UCSD-AML1 (cell line): ENCODE measurements around the gene ORC3.
"Not testable (repeated sequence)": the region's sequence is repeated elsewhere in the genome, so short reads cannot be mapped to it uniquely, and the experiment has no call there.

Experiments
- DNase-seq: peaks from one replicate; lab custom pipeline; 2025; ENCODE audit not compliant: unreplicated experiment; lab: John Stamatoyannopoulos, UW

Gene ORC3

GRCh38 chr6:87658516-87658915 lies 68.6 kb downstream of the ORC3 start:
- DNase-seq, result no peak

- no peak for DNase-seq
Observed at GRCh38 chr6:87660226-87660911, 70.4 kb downstream of the ORC3 start.

DNA sequence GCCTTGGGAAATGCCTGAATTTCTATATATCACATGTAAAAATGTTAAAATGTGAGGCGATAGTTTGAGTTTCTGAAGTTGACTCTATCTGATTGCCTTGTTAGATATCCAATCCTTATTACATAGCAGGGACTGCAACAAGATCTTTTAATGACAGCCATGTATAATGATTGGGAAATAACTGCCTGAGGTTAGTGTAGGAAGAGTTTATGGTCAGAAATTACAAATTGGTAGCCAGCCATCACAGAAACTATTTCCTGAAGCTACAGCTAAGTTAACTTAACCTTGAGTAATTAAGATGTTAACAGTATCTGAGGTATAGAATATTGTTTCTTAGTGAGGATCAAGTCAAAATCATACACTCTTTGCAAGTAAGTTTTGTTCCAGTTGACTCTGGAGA lies 71.1 kb downstream of the ORC3 start:
- DNase-seq, result no peak

GRCh38 chr6:87661503-87661902 lies 71.6 kb downstream of the ORC3 start:
- no peak for DNase-seq

GRCh38 chr6:87663434-87663833 lies 73.5 kb downstream of the ORC3 start:
- DNase-seq, result no peak

DNA sequence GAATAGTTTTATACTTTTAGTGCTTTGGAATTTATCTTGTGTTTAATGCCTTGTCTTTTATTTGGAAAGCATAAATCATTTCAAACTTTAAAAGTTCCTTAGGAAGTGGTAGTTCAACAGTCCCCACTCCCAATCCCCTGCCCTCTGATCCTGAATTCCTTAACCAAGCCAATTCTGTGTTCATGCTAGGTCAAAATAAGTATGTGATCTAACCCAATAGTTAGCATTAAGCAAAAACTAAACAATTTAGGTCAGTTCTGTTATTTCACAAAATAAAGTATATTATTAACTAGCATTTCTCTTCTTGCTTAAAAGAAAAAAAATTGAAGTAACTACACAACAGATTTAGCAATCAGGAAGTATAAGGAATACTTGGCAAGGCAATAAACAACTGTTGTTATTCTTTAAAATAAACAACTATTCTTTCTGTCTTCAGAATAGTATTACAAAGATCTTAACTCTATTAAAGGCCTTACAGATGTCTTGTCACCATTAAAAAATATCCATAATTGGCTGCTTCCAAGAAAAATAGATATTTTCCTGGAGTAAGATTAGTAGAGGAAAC lies 75.1 kb downstream of the ORC3 start:
- DNase-seq, result no peak

- no peak for DNase-seq
Observed at GRCh38 chr6:87667032-87667431, 77.1 kb downstream of the ORC3 start.

- no peak for DNase-seq
Observed at GRCh38 chr6:87668013-87668412, 78.1 kb downstream of the ORC3 start.

GRCh38 chr6:87669051-87669450 lies 79.1 kb downstream of the ORC3 start:
- DNase-seq, result no peak

- no peak for DNase-seq
Observed at GRCh38 chr6:87670707-87671106, 80.8 kb downstream of the ORC3 start.

GRCh38 chr6:87671555-87672029 lies 81.7 kb downstream of the ORC3 start:
- no peak for DNase-seq

DNA sequence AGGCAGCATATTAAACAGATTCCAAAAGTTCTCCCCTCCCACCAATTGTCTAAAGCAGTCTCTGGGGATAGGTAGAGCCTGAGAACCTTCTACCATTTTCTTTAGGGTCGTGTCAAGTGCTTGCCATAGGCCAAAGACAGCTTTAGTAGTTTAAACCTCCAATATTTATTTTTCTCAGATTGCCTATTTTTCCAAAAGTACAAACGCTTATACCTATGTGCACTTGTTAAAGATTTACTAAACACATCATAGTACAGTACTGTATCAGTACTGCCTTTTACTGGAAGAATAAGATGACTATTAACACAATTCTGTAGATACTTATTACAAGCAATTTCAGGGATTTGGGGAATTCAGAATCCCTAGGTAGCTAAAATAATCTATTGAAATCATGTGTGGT lies 82.7 kb downstream of the ORC3 start:
- DNase-seq, result no peak

- DNase-seq, result no peak
Observed at GRCh38 chr6:87673237-87673636, 83.3 kb downstream of the ORC3 start.

DNA sequence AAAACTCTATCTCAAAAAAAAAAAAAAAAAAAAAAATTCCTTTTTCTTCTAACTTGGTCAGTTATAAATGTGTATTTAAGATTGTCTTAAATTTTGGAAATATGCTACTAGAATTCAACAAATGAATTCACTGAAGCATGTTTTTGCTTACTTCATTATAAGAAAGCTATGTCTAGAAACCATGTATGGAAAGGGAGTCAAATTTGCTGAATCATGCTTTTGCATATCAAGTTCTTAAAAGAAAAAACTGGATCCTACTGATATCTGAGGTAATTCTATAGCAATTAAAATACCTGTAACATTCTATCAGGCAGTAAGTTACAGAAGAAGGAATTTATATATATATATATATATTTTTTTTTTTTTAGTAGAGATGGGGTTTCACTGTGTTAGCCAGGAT lies 84.4 kb downstream of the ORC3 start:
- DNase-seq, result no peak

GRCh38 chr6:87675004-87675681 lies 85.2 kb downstream of the ORC3 start:
- no peak for DNase-seq

DNA sequence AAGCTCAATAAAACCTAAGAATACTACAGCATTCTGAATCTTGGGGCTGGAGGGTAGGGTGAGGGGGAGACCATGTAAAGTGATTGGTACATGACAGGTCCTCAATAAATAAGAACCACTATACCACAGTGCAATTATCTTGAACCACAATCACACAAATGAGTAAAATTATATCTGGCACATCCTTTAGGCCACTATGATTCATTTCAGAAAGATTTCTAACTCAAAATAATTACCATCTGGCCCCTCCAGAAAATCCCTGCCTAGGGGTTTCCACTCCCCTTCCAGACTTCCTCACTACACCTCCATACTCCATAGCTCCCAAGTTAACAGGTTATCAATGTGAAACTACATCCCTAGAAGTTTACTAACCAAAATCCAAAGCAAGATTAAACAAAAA lies 92.4 kb downstream of the ORC3 start:
- DNase-seq, result no peak

GRCh38 chr6:87683890-87684289 lies 94.0 kb downstream of the ORC3 start:
- DNase-seq, result no peak

DNA sequence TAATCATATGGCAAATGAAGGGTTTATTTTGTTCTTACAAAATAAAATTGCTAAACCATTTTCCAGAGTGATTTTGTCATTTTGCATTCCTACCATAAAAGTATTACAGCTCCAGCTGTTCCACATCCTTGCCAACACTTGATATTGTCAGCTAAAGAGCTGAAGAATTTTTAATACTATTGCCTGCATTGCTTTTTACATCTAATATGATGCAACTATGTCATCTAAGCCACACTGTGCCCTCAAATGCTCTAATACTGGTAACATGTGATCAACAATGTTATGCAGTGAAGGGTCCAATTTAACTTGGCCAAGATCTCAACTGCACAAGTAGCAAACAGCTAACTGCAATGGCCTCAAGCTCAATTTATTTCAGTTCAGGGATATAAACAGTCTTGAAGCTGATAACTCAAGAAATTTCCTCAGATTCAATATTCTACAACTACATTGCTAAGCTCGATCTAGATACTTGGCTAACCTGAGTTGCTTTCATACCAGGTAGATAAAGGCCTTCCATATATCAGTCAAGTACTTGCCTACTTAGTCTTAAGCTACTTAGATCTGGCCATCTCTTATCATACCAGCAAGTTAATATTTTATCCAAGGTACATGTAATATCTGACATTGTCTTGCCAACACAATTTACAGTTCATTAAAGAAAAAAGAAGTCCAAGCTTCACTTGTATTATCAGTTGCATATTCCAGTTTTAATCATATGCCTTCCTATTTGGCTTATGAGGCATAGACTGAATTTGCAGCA lies 95.1 kb downstream of the ORC3 start:
- DNase-seq, result no peak

DNA sequence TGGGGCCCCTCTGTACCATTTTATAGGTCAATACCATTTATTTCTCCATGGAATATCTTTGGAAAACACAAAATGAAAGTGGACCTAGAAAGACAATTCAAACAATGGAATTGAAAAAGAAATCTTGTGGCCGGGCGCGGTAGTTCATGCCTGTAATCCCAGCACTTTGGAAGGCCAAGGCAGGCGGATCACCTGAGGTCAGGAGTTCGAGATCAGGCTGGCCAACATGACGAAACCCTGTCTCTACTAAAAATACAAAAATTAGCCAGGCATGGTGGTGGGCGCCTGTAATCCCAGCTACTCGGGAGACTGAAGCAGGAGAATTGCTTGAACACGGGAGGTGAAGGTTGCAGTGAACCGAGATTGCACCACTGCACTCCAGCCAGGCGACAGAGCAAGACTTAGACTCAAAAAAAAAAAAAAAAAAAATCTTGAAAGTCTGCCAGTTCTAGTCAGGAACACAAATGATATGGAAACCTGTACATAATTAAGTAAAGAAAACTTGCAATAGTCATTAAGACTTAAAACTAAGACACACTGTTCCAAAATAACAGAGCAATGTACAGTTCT lies 96.8 kb downstream of the ORC3 start:
- not testable (repeated sequence) for DNase-seq

DNA sequence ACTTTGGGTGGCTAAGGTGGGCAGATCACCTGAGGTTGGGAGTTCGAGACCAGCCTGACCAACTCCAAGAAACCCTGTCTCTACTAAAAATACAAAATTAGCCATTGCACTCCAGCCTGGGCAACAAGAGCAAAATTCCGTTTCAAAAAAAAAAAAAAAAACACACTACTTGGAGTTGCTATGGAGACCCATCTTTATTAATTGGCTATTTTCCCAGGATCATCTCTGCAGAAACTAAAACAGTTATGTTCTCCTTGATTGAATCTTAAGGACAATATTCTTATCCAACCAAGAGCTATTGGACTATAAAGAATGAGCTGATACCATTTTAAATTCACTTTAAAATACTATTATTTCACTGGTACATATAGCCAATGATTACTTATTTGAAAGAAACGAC lies 97.4 kb downstream of the ORC3 start:
- DNase-seq, result no peak

- DNase-seq, result not testable (repeated sequence)
Observed at GRCh38 chr6:87687893-87688292, 98.0 kb downstream of the ORC3 start.
